Adrenal gland (tissue), 12 donors: Measurements from ENCODE around the gene TIMELESS. TPM values are rescaled to one million over a fixed set of nuclear protein-coding genes. Genes with fewer than 3 reads are reported as not detected.

Source experiments
- DNase-seq, 7 donors: peaks; one replicate each; pipeline ENCODE4 v3.0.0-alpha.2; 2019 to 2020
- H3K27ac ChIP-seq, 5 donors: fragments of 200-600 bp; sonication (generic) in 4 of 5; 1 replicate in 3 of 5; 2 replicates in 2 of 5; pipeline versions ENCODE4 v1.5.1 to v1.8.0; 2016 to 2020; ENCODE audit warnings: mild to moderate bottlenecking in 1 of 5
- H3K27me3 ChIP-seq: fragments of 200-600 bp; 2 replicates; pipeline ENCODE4 v1.8.0; 2021
- H3K36me3 ChIP-seq, 2 donors: fragments of 200-600 bp; replicated peaks in 1 of 2; 1 replicate in 1 of 2; 2 replicates in 1 of 2; pipeline versions ENCODE4 v1.5.1 to v1.8.0; 2018 to 2022
- H3K4me1 ChIP-seq, 2 donors: fragments of 200-600 bp; replicated peaks in 1 of 2; 1 replicate in 1 of 2; 2 replicates in 1 of 2; pipeline versions ENCODE4 v1.5.1 to v1.8.0; 2018 to 2021
- H3K4me3 ChIP-seq, 4 donors: fragments of 200-600 bp; sonication (generic) in 3 of 4; one replicate each; pipeline ENCODE4 v1.5.1; 2016 to 2018
- H3K9me3 ChIP-seq, 3 donors: fragments of 200-600 bp; sonication (generic) in 1 of 3; replicated peaks in 1 of 3; 1 replicate in 2 of 3; 2 replicates in 1 of 3; pipeline versions ENCODE4 v1.5.1 to v1.8.0; 2016 to 2021
- POLR2A ChIP-seq, 2 donors: fragments of 450-650 bp; IDR thresholded peaks; one replicate each; pipeline ENCODE4 v1.6.1; 2017; ENCODE audit warnings: antibody characterized with exemption in 2 of 2, mild to moderate bottlenecking in 2 of 2, moderate library complexity in 1 of 2
- WGBS, 4 donors: extraction: QIAGEN DNeasy Blood & Tissue Kit in 2 of 4; methylation state at CpG; one replicate each; pipeline versions ENCODE4 v1.1.5 to v1.1.7; 2013 to 2017; 5-methylcytosine and 5-hydroxymethylcytosine counted together
- intact Hi-C, 2 donors: fragments of 100-400 bp; cut with DNase I; formaldehyde crosslinking; loops; one replicate each; pipeline versions ENCODE4 v1.14.1 to v1.15.0; 2022 to 2023
- polyA plus RNA-seq, 3 donors: library from polyadenylated mRNA; stranded (reverse); fragments of 200-250 nt in 2 of 3; fragments of 350-450 nt in 1 of 3; fragmentation: Illumina TruSeq in 1 of 3; extraction: RNeasy Lipid Tissue Mini Kit (QIAGEN cat#74804) in 1 of 3; gene quantifications; one replicate each; pipeline ENCODE4 v1.2.3, GENCODE V29; 2013 to 2014
- total RNA-seq, 9 donors: library from RNA; depleted of rRNA in 4 of 9; stranded (reverse); fragments of >200 nt in 4 of 9; fragments of 120-200 nt in 1 of 9; fragmentation: NEBNext Ultra II Directional in 1 of 9; extraction: Animal tissue kit (Norgen Biotek cat#: 25700) in 1 of 9; gene quantifications; one replicate each; pipeline versions ENCODE4 v1.1.0 to v1.2.4, GENCODE V29; 2013 to 2023
- TF ChIP-seq, protein P1 (sequence below), 6 experiments: fragments of 450-650 bp in 4 of 6; fragments of 200-600 bp in 2 of 6; sonication (generic) in 1 of 6; IDR thresholded peaks; 1 replicate in 5 of 6; 2 replicates in 1 of 6; pipeline versions ENCODE4 v1.5.1 to v1.8.0; 2016 to 2021; ENCODE audit warnings: antibody characterized with exemption in 6 of 6, mild to moderate bottlenecking in 2 of 6, moderate library complexity in 1 of 6
- donor health status: healthy with polysubstance abuse.
- donor health status: Bipolar disorder and iron deficiency.
- donor health status: DM: yes; HTN: yes; CAD: no.
- donor health status: DM: no; HTN: no; CAD: no.
- donor health status: DM: no; HTN: no; CAD: no.
- donor health status: DM: yes; HTN: yes; CAD: no.

Gene TIMELESS
- total and polyA plus RNA-seq, 12 donors: 4.6 to 9.3 (median 6.5) TPM

- 81 to 95% (median 91%) methylated on average over 1 of the region's 1 CpG for WGBS, 4 donors
- intact Hi-C loops: no loop called here
- Histone ChIP-seq H3K9me3 (no peaks in the 10 kb centered on the region), H3K27me3 (no peaks in the 10 kb centered on the region), H3K27ac (no peak overlapping the region), H3K36me3 (no peaks in the 10 kb centered on the region), H3K4me3 (no peak overlapping the region), H3K4me1 (peaks cover 14 to 16% of the 10 kb centered on the region in 2 donors)
- TF ChIP-seq, protein P1, sequence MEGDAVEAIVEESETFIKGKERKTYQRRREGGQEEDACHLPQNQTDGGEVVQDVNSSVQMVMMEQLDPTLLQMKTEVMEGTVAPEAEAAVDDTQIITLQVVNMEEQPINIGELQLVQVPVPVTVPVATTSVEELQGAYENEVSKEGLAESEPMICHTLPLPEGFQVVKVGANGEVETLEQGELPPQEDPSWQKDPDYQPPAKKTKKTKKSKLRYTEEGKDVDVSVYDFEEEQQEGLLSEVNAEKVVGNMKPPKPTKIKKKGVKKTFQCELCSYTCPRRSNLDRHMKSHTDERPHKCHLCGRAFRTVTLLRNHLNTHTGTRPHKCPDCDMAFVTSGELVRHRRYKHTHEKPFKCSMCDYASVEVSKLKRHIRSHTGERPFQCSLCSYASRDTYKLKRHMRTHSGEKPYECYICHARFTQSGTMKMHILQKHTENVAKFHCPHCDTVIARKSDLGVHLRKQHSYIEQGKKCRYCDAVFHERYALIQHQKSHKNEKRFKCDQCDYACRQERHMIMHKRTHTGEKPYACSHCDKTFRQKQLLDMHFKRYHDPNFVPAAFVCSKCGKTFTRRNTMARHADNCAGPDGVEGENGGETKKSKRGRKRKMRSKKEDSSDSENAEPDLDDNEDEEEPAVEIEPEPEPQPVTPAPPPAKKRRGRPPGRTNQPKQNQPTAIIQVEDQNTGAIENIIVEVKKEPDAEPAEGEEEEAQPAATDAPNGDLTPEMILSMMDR (IDR thresholded peaks at IDR 0.05): no peak
- TF ChIP-seq POLR2A (IDR thresholded peaks at IDR 0.05): no peak
- DNase-seq: no peak
Measured at GRCh38 chr12:56484566-56484965, 35.3 kb upstream of the TIMELESS start.

- 91 to 96% (median 94%) methylated on average over 7 of the region's 7 CpGs for WGBS, 4 donors
- no peak for DNase-seq
- Histone ChIP-seq H3K36me3 (no peaks in the 10 kb centered on the region), H3K27ac (no peak overlapping the region), H3K9me3 (no peaks in the 10 kb centered on the region), H3K27me3 (no peaks in the 10 kb centered on the region), H3K4me1 (no peaks in the 10 kb centered on the region), H3K4me3 (no peak overlapping the region)
- no peak for TF ChIP-seq POLR2A (IDR thresholded peaks at IDR 0.05)
- TF ChIP-seq, protein P1 (IDR thresholded peaks at IDR 0.05): no peak
- intact Hi-C loops: no loop called here
Measured at GRCh38 chr12:56479625-56480024, 30.4 kb upstream of the TIMELESS start.

DNA sequence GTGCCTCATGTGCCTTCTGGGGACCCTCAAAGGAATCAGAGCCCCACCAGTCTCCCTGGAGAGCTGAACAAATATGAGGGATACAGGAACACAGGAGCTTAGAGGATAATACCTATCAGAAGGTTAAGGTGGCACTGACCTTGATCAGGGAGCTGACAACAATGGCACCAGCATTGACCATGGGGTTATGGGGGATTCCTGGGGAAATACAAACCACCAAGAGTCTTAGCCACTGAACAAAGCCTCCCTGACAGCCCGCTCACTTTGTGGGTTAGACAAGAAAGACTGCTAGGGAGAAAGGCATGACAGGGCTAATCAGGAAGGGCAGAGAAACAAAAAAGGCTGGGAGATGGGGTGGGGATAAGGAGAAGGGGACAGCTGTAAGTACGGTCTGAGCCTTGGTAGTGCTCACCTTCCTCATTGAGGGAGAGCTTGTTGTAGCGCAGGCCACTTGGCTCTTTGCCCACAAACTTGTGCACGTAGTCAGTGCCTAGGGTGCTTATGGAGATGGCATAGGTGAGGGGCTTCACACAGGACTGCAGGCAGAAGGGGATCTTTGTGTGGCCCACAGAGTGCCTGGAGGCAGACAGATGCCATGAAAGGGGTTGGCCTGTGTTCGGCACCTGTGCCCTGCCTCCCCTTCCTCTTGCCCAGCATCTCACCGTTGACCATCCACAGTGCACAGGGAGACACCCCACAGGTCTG is 28.4 kb upstream of the TIMELESS start:
- Histone ChIP-seq H3K4me3 (no peak overlapping the region), H3K4me1 (no peaks in the 10 kb centered on the region), H3K27me3 (no peaks in the 10 kb centered on the region), H3K9me3 (no peaks in the 10 kb centered on the region), H3K36me3 (peaks cover 0 to 4% of the 10 kb centered on the region in 2 donors), H3K27ac (no peak overlapping the region)
- intact Hi-C loops: no loop called here
- WGBS, 4 donors: 88 to 95% (median 89%) methylated on average over 6 of the region's 6 CpGs
- no peak for DNase-seq
- TF ChIP-seq POLR2A (IDR thresholded peaks at IDR 0.05): no peak
- TF ChIP-seq, protein P1 (IDR thresholded peaks at IDR 0.05): no peak

DNA sequence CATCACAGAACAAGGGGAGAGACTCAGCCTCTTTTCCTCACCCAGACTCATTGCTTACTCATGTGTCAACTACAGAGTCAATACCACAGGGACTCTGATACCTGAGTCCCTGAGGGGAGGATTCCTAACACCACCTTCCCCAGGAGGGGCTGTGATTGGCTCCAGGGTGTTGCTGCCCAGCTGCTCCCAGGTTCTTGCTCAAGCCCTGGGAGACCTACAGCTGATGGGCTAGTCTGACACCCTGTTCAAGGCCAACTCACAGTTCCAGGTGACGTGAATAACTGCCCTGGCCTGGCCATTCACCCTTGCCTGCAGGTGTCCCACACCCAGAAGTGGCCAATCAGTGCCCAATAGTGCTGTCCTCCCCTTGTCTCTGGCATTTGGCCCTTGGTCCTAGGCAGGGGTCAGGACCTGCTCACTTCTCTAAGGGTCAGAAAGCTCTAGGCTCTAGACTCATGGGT is 27.8 kb upstream of the TIMELESS start:
- no peak overlapping the region for H3K4me3 ChIP-seq
- H3K4me1 ChIP-seq: no peaks in the 10 kb centered on the region
- intact Hi-C loops: no loop called here
- peaks cover 0 to 4% of the 10 kb centered on the region in 2 donors for H3K36me3 ChIP-seq
- no peaks in the 10 kb centered on the region for H3K27me3 ChIP-seq
- no peak overlapping the region for H3K27ac ChIP-seq
- 60 to 87% (median 71%) methylated on average over 1 of the region's 1 CpG; no CpG with 5 or more reads in 1 of the 4 donors for WGBS, 4 donors
- no peak for TF ChIP-seq POLR2A (IDR thresholded peaks at IDR 0.05)
- TF ChIP-seq, protein P1 (IDR thresholded peaks at IDR 0.05): no peak
- no peaks in the 10 kb centered on the region for H3K9me3 ChIP-seq
- no peak for DNase-seq
